ENCODE results near the gene WDR27.

- TF ChIP-seq POLR2AphosphoS5 (IDR thresholded peaks at IDR 0.05), result no peak
- TF ChIP-seq, protein P1, sequence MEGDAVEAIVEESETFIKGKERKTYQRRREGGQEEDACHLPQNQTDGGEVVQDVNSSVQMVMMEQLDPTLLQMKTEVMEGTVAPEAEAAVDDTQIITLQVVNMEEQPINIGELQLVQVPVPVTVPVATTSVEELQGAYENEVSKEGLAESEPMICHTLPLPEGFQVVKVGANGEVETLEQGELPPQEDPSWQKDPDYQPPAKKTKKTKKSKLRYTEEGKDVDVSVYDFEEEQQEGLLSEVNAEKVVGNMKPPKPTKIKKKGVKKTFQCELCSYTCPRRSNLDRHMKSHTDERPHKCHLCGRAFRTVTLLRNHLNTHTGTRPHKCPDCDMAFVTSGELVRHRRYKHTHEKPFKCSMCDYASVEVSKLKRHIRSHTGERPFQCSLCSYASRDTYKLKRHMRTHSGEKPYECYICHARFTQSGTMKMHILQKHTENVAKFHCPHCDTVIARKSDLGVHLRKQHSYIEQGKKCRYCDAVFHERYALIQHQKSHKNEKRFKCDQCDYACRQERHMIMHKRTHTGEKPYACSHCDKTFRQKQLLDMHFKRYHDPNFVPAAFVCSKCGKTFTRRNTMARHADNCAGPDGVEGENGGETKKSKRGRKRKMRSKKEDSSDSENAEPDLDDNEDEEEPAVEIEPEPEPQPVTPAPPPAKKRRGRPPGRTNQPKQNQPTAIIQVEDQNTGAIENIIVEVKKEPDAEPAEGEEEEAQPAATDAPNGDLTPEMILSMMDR (IDR thresholded peaks at IDR 0.05), result no peak
Observed at GRCh38 chr6:169660751-169661390, 41.0 kb downstream of the WDR27 start.

Measured in prostate gland (tissue), 2 donors.